HG02759 (cell line): ENCODE data around the gene ZCCHC14.

Experiments used
- ATAC-seq: cut with Tn5 transposase; IDR thresholded peaks from one replicate; pipeline ENCODE4 v1.9.1; 2021; ENCODE audit warnings: mild to moderate bottlenecking, moderate library complexity; ENCODE audit not compliant: unreplicated experiment

The ZCCHC14 gene

DNA sequence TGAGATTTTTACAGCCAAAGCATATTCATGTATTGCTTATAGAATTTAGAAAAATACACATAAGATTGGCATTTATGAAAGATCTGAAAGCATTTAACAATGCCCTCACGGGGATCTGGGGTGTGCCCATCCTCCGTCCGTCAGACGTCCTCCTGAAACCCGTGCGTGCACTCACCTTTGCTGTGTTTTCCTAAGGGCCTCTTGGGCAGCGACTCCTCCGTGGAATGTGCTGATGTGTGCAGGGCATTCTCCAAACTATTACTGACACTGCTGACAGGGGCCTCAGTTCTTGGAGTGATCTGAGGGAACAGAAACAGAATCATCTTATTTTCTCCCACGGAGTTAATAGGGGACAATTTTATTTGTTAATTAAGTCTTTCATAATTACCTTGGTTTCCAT lies 33.0 kb downstream of the ZCCHC14 start:
- no peak for ATAC-seq

GRCh38 chr16:87459027-87459426 lies 33.8 kb downstream of the ZCCHC14 start:
- ATAC-seq, result no peak

DNA sequence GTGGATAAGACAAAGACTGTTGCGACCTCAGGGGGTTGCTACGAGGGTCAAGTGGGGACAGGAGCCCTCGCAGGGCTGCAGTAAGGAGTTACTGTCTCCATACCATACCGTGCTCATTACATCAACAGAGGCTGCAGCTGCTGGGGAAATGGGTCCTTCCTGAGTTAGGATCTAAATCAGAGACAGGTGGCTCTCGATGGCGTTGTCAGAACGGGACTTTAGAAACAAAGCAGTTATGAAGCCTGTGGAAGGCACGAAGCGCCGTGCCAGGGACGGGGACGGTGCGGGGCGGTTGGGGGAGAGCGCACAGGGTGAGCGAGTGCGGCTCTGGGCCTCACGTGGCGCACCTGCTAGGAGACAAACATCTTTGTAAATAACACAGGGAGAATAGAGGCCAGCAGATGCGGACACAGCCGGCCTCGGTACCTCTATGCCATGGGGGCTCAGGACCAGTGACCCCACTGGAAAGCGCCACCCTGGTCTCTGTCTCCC lies 34.4 kb downstream of the ZCCHC14 start:
- no peak for ATAC-seq

DNA sequence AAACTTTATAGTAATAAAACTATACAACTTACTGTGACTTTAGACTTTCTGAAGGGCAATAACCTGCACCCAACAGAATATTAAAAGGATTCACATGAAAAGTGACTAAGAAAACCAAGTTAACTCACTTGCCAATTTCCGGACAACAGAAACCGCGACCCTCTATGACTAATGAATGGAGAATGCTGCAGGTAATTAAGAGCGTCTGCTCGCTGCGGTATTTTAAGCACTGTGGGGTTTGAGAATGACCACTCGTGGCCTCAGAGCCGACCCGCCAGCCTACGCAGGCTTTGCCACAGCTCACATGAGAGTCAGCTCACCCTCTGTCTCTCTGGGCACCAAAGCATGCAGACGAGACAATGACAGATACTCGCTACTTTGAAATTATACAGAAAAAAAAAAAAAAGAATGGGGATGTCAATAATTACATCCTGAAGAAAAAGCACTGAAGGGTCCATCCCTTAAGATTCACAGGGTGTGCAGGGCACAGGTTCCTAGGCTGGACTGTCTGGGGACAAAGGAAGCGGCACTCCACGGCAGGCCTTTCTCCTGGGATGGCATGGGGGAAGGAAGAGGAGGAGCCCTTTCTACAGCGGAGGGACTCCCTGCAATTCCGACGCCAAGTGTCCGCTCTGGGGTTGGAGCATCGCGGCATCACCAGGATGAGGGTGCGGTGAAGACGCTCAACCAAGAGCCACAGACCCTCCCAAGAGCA lies 35.0 kb downstream of the ZCCHC14 start:
- peak; percentile 43 for ATAC-seq

- no peak for ATAC-seq
Observed at GRCh38 chr16:87457061-87457611, 35.7 kb downstream of the ZCCHC14 start.

- no peak for ATAC-seq
Observed at GRCh38 chr16:87454391-87454790, 38.4 kb downstream of the ZCCHC14 start.

- ATAC-seq, result no peak
Observed at GRCh38 chr16:87453326-87453725, 39.5 kb downstream of the ZCCHC14 start.

DNA sequence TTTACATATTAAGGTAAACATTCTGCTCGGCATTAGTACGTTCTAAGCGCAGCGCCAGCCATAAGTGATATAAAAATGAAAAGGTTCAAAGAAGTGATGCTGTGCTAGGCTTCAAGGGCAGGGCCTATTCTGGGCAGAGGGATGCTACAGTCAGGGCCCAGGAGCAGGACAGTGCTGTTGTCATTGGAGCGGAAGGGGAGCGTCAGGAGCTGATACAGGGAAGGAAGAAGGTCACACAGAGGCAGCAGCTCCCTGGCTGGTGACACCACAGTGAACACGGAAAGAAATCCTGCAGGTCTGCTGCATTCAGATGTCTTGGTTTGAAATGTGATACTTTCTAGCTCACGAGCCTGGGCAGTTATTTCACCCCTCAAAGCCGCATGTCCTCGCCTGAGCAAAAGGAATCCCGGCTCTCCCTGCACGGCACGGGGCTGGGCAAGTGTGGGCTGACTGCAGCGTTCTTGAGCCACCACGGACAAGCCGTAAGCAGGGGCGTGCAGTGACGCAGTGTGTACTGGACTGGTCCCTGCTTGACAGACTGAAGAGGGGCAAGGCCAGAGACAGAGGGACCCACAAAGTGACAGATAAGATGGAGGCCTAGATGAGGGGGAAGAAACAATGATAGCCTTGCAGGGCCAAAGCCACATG lies 41.1 kb downstream of the ZCCHC14 start:
- no peak for ATAC-seq

DNA sequence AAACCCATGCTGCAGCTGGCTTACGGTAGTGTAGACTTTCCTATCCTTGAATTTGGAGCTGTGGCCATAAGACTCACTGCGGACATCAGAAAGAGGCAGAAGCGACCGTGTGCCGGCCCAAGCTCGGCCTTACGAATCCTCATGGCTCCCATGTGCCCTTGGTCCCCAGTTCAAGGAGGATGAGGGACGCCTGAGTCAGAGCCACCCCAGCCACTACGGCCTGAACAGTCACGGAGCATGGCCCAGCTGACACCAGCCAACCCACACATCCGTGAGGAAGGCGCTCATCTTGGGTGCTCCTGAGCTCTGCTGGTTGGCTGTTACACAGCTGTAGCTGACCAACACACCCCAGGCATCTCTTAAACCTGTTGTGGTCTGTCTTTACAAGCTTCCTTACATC lies 44.0 kb downstream of the ZCCHC14 start:
- ATAC-seq, result no peak

DNA sequence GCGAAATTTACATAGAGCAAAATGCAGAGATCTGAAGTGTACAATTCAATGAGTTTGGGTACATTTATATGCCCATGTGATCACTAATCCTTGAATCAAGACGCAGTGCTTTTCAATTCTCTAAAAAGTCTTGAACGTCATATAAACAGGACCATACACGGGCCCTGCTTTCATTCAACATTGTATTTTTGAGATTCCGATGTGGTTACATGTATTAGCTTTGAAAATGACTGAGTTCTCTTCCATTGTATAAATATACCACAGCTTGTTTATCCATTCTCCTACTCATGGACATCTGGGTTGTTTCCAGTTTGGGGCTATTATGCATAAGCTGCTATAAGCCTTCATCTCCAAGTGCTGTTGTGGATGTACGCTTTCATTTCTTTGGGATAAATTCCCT lies 45.5 kb downstream of the ZCCHC14 start:
- ATAC-seq, result no peak

GRCh38 chr16:87446479-87446878 lies 46.3 kb downstream of the ZCCHC14 start:
- no peak for ATAC-seq

GRCh38 chr16:87445486-87445885 lies 47.3 kb downstream of the ZCCHC14 start:
- no peak for ATAC-seq

DNA sequence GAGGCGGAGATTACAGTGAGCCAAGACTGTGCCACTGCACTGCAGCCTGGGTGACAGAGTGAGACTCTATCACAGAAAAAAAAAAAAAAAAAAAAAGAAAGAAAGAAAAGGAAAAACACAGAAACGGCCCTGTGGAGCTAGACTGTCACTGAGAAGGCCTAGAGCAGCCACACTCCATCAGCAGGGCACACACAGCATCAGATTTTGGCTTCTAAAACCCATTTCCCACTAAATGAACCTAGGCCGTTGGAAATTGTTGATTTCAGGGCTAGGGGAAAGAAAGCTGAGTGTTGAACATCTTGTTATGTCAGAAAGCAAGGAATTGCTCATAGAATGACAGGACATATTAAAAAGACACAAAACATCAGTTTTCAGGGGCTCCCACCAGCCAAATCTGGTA lies 48.9 kb downstream of the ZCCHC14 start:
- no peak for ATAC-seq

DNA sequence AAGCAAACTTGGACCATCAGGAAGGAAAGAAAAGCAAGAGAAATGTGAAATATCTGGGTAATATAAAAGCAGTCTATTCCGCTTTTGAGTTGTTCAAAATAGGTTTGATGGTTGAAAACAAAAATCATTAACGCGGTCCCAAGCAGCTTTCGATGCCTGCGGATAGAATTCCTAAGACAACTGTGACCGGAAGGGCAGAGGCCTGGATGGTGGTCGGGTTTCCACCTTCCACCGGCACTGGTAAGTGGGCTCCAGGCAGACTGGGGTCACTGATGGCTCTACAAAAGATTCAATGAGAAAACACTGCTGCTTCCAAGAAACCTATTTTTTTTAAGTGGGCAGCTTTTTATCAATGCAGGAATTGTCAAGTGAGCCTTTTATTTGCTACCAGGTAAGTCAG lies 49.8 kb downstream of the ZCCHC14 start:
- no peak for ATAC-seq

- ATAC-seq, result no peak
Observed at GRCh38 chr16:87442581-87442966, 50.2 kb downstream of the ZCCHC14 start.

DNA sequence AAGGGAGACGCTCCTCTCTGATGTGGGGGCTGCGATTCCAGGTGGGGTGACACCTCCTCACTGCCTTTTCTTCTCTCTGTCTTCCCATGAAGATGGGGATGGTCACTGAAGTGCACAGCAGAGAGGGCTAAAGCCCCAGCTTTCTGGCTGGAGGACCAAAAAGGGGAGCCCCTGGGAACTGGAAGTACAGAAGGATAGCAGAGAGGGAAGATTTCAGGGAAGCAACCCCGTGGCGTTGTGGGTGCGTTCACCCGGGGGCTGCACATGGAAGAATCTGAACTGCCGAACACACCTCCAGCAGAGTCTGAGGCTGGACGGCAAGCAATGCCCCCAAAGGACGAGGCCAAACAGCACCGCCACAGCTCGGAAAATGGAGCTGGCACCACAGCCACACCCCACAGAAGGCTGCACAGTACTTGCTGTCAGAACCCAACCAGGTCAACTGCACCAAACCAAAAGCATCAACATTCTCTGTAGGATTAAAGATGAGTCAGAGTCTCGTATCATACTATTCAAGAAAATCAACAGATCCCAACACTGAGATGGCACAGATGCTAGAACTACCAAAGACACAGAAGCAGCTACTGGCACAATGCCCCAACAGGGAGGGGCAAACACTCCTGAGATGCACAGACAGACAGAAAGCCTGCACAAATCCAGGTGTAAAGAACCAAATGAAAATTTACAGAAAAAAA lies 50.8 kb downstream of the ZCCHC14 start:
- ATAC-seq, result no peak

GRCh38 chr16:87439926-87440325 lies 52.9 kb downstream of the ZCCHC14 start:
- ATAC-seq, result no peak

- ATAC-seq, result no peak
Observed at GRCh38 chr16:87438611-87438985, 54.2 kb downstream of the ZCCHC14 start.

DNA sequence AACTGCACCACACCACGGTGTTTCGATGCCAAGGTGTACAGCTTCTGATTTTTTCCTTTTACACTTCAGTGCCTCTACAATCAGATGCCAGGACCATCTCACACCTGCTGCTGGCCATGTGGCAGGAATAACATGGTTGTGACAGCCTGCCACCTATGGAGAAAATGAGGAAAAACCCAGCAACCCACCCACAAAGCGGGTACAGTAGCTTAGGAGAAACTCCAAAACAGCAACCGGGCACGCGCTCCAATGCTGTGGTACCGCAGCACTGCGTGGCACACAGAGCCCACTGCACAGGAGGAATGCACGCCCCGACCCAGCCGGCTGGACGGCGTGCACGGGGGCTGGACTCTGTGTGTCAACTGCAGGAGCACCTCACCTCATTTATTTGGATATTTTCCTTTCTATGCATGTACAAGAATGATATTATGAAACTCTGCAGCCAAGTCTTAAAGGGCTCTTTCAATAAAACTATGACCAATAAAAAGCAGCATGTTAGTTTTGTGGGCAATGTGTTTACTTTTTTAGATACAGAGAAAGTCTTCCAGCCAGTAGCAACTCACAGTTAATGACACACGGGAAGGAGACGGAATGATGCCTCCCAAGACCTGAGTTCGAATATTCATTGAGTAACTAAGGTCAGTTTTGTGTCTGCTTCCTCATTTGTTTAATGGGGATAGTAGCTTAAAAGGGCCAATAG lies 54.8 kb downstream of the ZCCHC14 start:
- ATAC-seq, result no peak

DNA sequence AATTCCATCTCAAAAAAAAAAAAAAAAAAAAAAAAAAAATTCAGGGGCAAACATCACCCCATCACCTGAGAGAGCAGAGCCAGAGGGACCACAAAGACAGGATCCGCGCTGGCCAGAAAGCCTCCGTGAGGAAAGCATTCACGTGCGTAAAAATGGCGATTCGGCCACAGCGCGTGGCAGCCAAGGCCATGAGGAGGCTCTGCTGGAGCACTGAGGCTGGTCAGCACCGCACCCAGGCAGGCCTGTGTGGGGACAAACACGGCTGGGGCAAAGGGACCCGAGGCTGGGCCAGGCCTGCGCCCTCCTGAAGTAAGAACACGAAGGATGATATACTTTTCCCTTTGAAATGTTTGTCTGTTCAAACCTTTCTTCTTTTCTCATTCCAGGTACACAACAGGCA lies 55.5 kb downstream of the ZCCHC14 start:
- ATAC-seq, result no peak
